Nephron (organoid): ENCODE measurements around the gene TEX19.

Experiments
- H3K27ac Mint-ChIP-seq, 3 experiments: 2 replicates each; pipeline ENCODE4 v1.8.0; 2020; ENCODE audit warnings: mixed read lengths in 3 of 3, mild to moderate bottlenecking in 2 of 3, moderate library complexity in 1 of 3
- H3K27me3 Mint-ChIP-seq: 2 replicates; pipeline ENCODE4 v1.8.0; 2021; ENCODE audit warnings: low read depth, mild to moderate bottlenecking, moderate library complexity, mixed read lengths
- H3K36me3 Mint-ChIP-seq: 2 replicates; pipeline ENCODE4 v1.8.0; 2020; ENCODE audit warnings: low read depth, mixed read lengths
- H3K4me1 Mint-ChIP-seq: 2 replicates; pipeline ENCODE4 v1.8.0; 2020; ENCODE audit warnings: mixed read lengths
- H3K4me3 Mint-ChIP-seq, 3 experiments: 2 replicates each; pipeline ENCODE4 v1.8.0; 2020; ENCODE audit warnings: mild to moderate bottlenecking in 3 of 3, mixed read lengths in 3 of 3, moderate library complexity in 2 of 3
- H3K9me3 Mint-ChIP-seq: 2 replicates; pipeline ENCODE4 v1.8.0; 2020; ENCODE audit warnings: mixed read lengths
- CTCF ChIP-seq, 3 experiments: fragments of 200-600 bp; sonication (generic); IDR thresholded peaks; one replicate each; pipeline ENCODE4 v1.5.0; 2021; ENCODE audit warnings: antibody characterized with exemption in 3 of 3; ENCODE audit not compliant: unreplicated experiment in 3 of 3

Gene TEX19

GRCh38 chr17:82361885-82362633 lies 3.0 kb downstream of the TEX19 start:
- no peak overlapping the region for H3K27ac Mint-ChIP-seq
- peaks cover 26% of the 10 kb centered on the region for H3K4me1 Mint-ChIP-seq
- H3K36me3 Mint-ChIP-seq: no peaks in the 10 kb centered on the region
- H3K4me3 Mint-ChIP-seq: no peak overlapping the region
- TF ChIP-seq CTCF (IDR thresholded peaks at IDR 0.05; ENCODE audit: unreplicated experiment in 3 of 3): no peak
- H3K27me3 Mint-ChIP-seq: peaks cover 22% of the 10 kb centered on the region
- H3K9me3 Mint-ChIP-seq: no peaks in the 10 kb centered on the region

DNA sequence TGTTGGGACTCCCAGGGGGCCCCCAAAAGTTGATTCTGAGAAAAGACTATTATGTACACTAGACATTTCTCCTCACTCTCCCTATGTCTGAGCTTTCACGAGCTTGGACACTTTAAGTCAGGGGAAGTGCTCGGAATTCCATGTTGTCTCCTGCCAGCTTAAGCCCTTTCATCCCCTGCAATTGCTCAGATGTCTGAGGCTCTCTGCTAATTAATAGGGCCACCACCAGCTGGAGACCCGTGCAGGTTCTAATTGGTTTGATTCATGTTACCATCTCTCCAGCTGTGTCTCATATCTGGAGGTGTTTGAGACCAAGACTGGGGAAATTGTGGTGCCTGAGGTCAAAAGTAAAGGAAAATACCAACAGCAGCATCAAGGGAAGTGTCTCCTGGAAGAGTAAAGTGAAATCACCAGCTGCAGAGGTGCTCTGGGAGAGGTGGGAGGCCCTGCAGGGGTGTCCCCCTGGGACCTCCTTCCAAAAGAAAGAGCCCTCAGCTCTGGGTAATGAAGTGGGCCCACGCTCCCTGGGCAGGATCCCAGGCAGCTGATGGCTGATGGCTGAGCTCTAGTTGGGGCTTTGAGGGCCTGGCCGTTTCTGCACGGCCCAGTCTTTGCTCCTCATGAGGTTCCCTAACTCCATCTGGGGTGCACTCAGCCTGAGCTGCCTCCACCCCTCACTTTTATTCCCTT lies 6.7 kb downstream of the TEX19 start:
- Mint-ChIP-seq H3K27me3 (peaks cover 22% of the 10 kb centered on the region), H3K27ac (no peak overlapping the region), H3K4me3 (peak overlapping the region in 1 of 3 experiments; percentile 22), H3K9me3 (no peaks in the 10 kb centered on the region), H3K36me3 (no peaks in the 10 kb centered on the region), H3K4me1 (peaks cover 35% of the 10 kb centered on the region)
- TF ChIP-seq CTCF (IDR thresholded peaks at IDR 0.05; ENCODE audit: unreplicated experiment in 3 of 3): no peak

- Mint-ChIP-seq H3K27me3 (peaks cover 25% of the 10 kb centered on the region), H3K4me3 (no peak overlapping the region), H3K4me1 (peaks cover 39% of the 10 kb centered on the region), H3K27ac (no peak overlapping the region), H3K9me3 (no peaks in the 10 kb centered on the region), H3K36me3 (no peaks in the 10 kb centered on the region)
- TF ChIP-seq CTCF (IDR thresholded peaks at IDR 0.05; ENCODE audit: unreplicated experiment in 3 of 3): no peak
Measured at GRCh38 chr17:82366749-82367148, 7.7 kb downstream of the TEX19 start.

DNA sequence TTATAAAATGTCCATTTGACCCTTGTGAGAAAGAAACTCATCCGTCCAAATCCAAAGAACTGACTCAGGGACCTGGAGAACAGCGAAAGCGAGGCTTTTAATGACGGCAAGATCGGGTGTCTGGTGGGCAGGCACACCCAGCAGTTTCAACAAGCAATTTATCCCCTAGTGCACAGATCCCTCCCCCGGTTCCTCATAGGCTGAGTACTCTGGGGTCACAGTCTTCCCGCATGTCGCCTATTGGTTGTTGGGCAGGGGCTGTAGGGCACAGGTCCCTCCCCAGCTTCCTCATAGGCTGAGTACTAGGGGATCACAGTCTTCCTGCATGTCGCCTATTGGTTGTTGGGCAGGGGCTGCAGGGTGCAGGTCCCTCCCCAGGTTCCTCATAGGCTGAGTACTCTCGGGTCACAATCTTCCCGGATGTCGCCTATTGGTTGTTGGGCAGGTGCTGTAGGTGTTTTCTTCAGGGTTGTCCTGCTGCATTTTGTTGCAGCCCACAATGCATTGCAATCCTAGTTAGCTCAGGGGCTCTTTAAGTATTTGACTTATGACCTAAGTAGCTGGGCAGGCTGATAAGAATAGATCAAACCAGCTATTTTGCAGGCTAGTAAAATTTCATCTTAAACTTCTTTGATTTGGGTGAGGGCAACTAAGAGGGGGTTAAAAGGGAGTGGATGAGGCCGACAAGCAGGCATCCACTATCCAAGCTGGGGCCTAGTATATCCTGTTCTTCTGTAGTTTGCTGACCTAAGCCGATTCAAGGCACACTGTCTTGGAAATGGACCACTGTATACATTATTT lies 8.9 kb downstream of the TEX19 start:
- no peaks in the 10 kb centered on the region for H3K36me3 Mint-ChIP-seq
- H3K9me3 Mint-ChIP-seq: no peaks in the 10 kb centered on the region
- no peak for TF ChIP-seq CTCF (IDR thresholded peaks at IDR 0.05; ENCODE audit: unreplicated experiment in 3 of 3)
- peak overlapping the region; percentile 28 to 77 (median 62) for H3K27ac Mint-ChIP-seq
- peaks cover 45% of the 10 kb centered on the region for H3K4me1 Mint-ChIP-seq
- H3K27me3 Mint-ChIP-seq: peaks cover 24% of the 10 kb centered on the region
- H3K4me3 Mint-ChIP-seq: peak overlapping the region; percentile 36 to 68 (median 48)

DNA sequence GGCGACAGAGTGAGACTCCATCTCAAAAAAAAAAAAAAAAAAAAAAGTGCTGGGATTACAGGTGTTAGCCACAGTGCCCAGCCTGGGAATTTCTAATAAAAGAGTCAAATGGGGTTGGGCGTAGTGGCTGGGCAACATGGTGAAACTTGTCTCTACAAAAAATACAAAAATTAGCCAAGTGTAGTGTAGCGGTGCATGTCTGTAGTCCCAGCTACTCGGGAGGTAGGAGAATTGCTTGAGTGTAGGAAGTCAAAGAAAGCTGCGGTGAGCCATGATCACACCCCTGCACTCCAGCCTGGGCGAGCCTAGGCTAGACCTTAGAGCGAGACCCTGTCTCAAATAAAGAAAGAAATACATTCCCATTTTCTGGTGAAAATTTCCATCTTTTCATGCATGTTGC lies 10.2 kb downstream of the TEX19 start:
- no peaks in the 10 kb centered on the region for H3K9me3 Mint-ChIP-seq
- peaks cover 32% of the 10 kb centered on the region for H3K27me3 Mint-ChIP-seq
- H3K4me1 Mint-ChIP-seq: peaks cover 53% of the 10 kb centered on the region
- H3K4me3 Mint-ChIP-seq: no peak overlapping the region
- no peaks in the 10 kb centered on the region for H3K36me3 Mint-ChIP-seq
- H3K27ac Mint-ChIP-seq: no peak overlapping the region
- no peak for TF ChIP-seq CTCF (IDR thresholded peaks at IDR 0.05; ENCODE audit: unreplicated experiment in 3 of 3)
